Measurements from ENCODE around the gene MAP4K3. TPM values are rescaled to one million over a fixed set of nuclear protein-coding genes. Genes with fewer than 3 reads are reported as not detected.

The MAP4K3 gene
- total and polyA plus RNA-seq, 2 donors (not counting 1 experiment from before 2014, with no cell fraction given): 1.3 to 28.3 TPM

DNA sequence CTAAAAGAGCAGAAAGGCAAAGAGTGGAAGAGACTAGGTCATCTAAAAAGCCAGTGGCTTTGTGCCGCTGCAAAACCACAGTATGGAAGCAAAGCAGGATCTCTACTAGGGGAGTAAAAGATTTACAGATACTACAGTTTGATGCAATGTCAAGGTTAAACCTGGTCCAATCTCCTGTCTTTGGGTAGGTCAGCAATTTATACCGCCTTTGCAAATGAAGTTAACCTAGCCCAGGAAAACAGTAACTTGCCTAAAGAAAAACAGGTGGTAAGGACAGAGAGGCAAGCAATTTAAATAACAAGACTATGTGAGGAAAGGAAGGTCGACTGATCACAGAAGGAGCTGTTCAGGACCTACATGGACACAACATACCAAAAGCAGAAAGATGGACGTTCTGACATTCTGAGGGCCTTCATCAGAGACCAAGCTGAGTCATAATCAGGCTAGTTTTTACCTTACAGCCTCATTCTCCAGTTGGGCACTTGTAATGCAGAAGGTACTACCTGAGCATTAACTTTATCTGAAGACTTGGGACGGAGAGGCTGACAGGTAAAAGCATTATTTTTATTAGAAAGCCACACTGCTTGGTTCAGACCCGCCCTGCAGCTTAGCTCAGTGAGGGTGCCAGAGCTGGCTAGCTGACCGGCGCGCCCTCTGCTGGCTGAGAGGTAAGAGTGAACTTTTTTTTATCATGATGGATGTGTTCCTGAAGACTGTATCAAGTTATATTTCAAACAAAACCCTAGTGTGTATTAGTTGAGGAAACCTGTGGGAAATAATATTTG is 209.3 kb downstream of the MAP4K3 start:
- Histone ChIP-seq H2AFZ (ENCODE audit: insufficient read depth, low read depth, low read length, poor library complexity, severe bottlenecking) (peak overlapping the region; percentile 73), H3K27ac (ENCODE audit: low read length in 2 of 2) (no peak overlapping the region), H3K4me1 (ENCODE audit: control insufficient read depth in 2 of 2, insufficient read depth in 2 of 2, low read length in 2 of 2) (peaks cover 6 to 11% of the 10 kb centered on the region in 2 donors), H3K9me3 (ENCODE audit: control extremely low read depth in 1 of 3, control insufficient read depth in 2 of 3, insufficient read depth in 1 of 3, low read length in 2 of 3) (no peaks in the 10 kb centered on the region), H3K4me3 (ENCODE audit: control extremely low read depth in 1 of 5, extremely low read depth in 1 of 5, insufficient read depth in 1 of 5, low read depth in 2 of 5, low read length in 4 of 5) (peak overlapping the region in 1 of 5 experiments; percentile 16), H4K20me1 (ENCODE audit: control insufficient read depth, insufficient read depth, low read length, poor library complexity, severe bottlenecking) (no peaks in the 10 kb centered on the region), H3K79me2 (ENCODE audit: control insufficient read depth, insufficient read depth, low read length) (peaks cover 3% of the 10 kb centered on the region), H3K36me3 (replicated peaks in 1 of 2; ENCODE audit: control extremely low read depth in 1 of 2, control insufficient read depth in 1 of 2, extremely low read depth in 1 of 2, insufficient read depth in 2 of 2, low read length in 1 of 2) (no peaks in the 10 kb centered on the region), H3K9ac (ENCODE audit: low read length) (peak overlapping the region; percentile 46), H3K4me2 (replicated peaks; ENCODE audit: low read depth, low read length, poor library complexity, severe bottlenecking) (peak overlapping the region; percentile 66), H3K27me3 (replicated peaks in 1 of 4; ENCODE audit: control extremely low read depth in 1 of 4, control insufficient read depth in 3 of 4, insufficient read depth in 4 of 4, low read length in 3 of 4) (no peaks in the 10 kb centered on the region)
- POLR2A ChIA-PET: interaction anchor here (1.6 kb wide), 1 partner anchor 107 kb away, joined by 12 read pairs; the partner anchor contains the start of gene SOS1
- intact Hi-C loops (cut with micrococcal nuclease): loop anchor here (1.0 to 5.0 kb wide), 3 partner anchors 108 to 646 kb away; no protein-coding TSS in a partner anchor
- no peaks in the 10 kb centered on the region for H3K27me3 Mint-ChIP-seq
- no peak overlapping the region for H3K27ac Mint-ChIP-seq
- peaks cover 12% of the 10 kb centered on the region for H3K4me1 Mint-ChIP-seq
- no peaks in the 10 kb centered on the region for H3K9me3 Mint-ChIP-seq (ENCODE audit: insufficient read depth)
- DNase-seq (peak; percentile 85), ATAC-seq (ENCODE audit: low read depth) (peak; percentile 87)
- no peak for TF ChIP-seq EZH2 (IDR thresholded peaks at IDR 0.05; ENCODE audit: borderline replicate concordance, insufficient read depth, low read depth, low read length, poor library complexity, severe bottlenecking)
- TF ChIP-seq, protein P1, sequence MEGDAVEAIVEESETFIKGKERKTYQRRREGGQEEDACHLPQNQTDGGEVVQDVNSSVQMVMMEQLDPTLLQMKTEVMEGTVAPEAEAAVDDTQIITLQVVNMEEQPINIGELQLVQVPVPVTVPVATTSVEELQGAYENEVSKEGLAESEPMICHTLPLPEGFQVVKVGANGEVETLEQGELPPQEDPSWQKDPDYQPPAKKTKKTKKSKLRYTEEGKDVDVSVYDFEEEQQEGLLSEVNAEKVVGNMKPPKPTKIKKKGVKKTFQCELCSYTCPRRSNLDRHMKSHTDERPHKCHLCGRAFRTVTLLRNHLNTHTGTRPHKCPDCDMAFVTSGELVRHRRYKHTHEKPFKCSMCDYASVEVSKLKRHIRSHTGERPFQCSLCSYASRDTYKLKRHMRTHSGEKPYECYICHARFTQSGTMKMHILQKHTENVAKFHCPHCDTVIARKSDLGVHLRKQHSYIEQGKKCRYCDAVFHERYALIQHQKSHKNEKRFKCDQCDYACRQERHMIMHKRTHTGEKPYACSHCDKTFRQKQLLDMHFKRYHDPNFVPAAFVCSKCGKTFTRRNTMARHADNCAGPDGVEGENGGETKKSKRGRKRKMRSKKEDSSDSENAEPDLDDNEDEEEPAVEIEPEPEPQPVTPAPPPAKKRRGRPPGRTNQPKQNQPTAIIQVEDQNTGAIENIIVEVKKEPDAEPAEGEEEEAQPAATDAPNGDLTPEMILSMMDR (IDR thresholded peaks at IDR 0.05): peak; percentile 92
- CTCF ChIA-PET: interaction anchor here (0.7 to 7.3 kb wide), 31 partner anchors 14 to 646 kb away, joined by 3 to 400 read pairs (median 5); partner anchors contain the start of gene SOS1
- WGBS (ENCODE audit: insufficient coverage): 31% methylated on average over 4 of the region's 9 CpGs
- peak overlapping the region; percentile 77 for H3K4me3 Mint-ChIP-seq

DNA sequence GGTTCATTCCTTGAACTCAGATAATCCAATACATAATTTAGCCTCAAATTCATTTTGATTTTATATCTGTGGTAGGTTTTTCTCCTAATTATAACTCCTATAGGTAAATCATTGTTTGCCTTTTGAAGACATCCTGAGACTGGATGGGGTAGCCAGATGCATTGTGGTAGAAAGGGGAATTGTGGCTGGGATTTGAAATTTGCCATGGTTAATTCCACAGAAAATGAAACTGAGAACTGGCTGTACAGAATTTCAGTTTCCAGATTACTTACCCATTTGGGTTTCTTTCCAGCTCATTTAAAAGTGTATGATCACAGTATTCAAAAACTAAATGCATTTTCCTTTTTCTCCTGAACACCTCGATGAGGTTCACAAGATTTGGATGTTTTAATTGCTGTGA is 211.5 kb downstream of the MAP4K3 start:
- H3K4me3 ChIP-seq (ENCODE audit: control extremely low read depth in 1 of 5, extremely low read depth in 1 of 5, insufficient read depth in 1 of 5, low read depth in 2 of 5, low read length in 4 of 5): no peak overlapping the region
- no peaks in the 10 kb centered on the region for H3K9me3 ChIP-seq (ENCODE audit: control extremely low read depth in 1 of 3, control insufficient read depth in 2 of 3, insufficient read depth in 1 of 3, low read length in 2 of 3)
- TF ChIP-seq, protein P1 (IDR thresholded peaks at IDR 0.05): no peak
- TF ChIP-seq EZH2 (IDR thresholded peaks at IDR 0.05; ENCODE audit: borderline replicate concordance, insufficient read depth, low read depth, low read length, poor library complexity, severe bottlenecking): no peak
- H3K79me2 ChIP-seq (ENCODE audit: control insufficient read depth, insufficient read depth, low read length): peaks cover 3% of the 10 kb centered on the region
- no CpG with 5 or more reads among the region's 1 CpG for WGBS (ENCODE audit: insufficient coverage)
- no peak overlapping the region for H3K4me2 ChIP-seq (replicated peaks; ENCODE audit: low read depth, low read length, poor library complexity, severe bottlenecking)
- ChIA-PET POLR2A (no interaction called here), CTCF (interaction anchor here (0.6 to 2.2 kb wide), 4 partner anchors 101 to 183 kb away, joined by 3 to 10 read pairs (median 8); partner anchors contain the start of gene SOS1)
- no peak for ATAC-seq (ENCODE audit: low read depth)
- H3K4me3 Mint-ChIP-seq: no peak overlapping the region
- H3K27me3 ChIP-seq (replicated peaks in 1 of 4; ENCODE audit: control extremely low read depth in 1 of 4, control insufficient read depth in 3 of 4, insufficient read depth in 4 of 4, low read length in 3 of 4): no peaks in the 10 kb centered on the region
- no peak overlapping the region for H2AFZ ChIP-seq (ENCODE audit: insufficient read depth, low read depth, low read length, poor library complexity, severe bottlenecking)
- no peak overlapping the region for H3K27ac Mint-ChIP-seq
- H4K20me1 ChIP-seq (ENCODE audit: control insufficient read depth, insufficient read depth, low read length, poor library complexity, severe bottlenecking): no peaks in the 10 kb centered on the region
- H3K36me3 ChIP-seq (replicated peaks in 1 of 2; ENCODE audit: control extremely low read depth in 1 of 2, control insufficient read depth in 1 of 2, extremely low read depth in 1 of 2, insufficient read depth in 2 of 2, low read length in 1 of 2): no peaks in the 10 kb centered on the region
- H3K27ac ChIP-seq (ENCODE audit: low read length in 2 of 2): no peak overlapping the region
- no peak overlapping the region for H3K9ac ChIP-seq (ENCODE audit: low read length)
- peaks cover 12% of the 10 kb centered on the region for H3K4me1 Mint-ChIP-seq
- peaks cover 6 to 11% of the 10 kb centered on the region in 2 donors for H3K4me1 ChIP-seq (ENCODE audit: control insufficient read depth in 2 of 2, insufficient read depth in 2 of 2, low read length in 2 of 2)
- intact Hi-C loops (cut with micrococcal nuclease): loop anchor here (5.0 kb wide), 1 partner anchor 643 kb away; no protein-coding TSS in a partner anchor
- H3K9me3 Mint-ChIP-seq (ENCODE audit: insufficient read depth): no peaks in the 10 kb centered on the region
- DNase-seq: no peak
- no peaks in the 10 kb centered on the region for H3K27me3 Mint-ChIP-seq

All from B cell (primary cell).